Peyer's patch (tissue), 4 donors: ENCODE data around the gene ENPP6. TPM values are rescaled to one million over a fixed set of nuclear protein-coding genes. Genes with fewer than 3 reads are reported as not detected.
A peak's percentile ranks its signal among the peaks of the same experiment; 100 is the strongest.

Source experiments
- DNase-seq, 3 donors: peaks; one replicate each; pipeline ENCODE4 v3.0.0-alpha.2; 2017 to 2019
- H3K27ac ChIP-seq, 4 donors: fragments of 200-600 bp; sonication (generic); one replicate each; pipeline ENCODE4 v1.5.1; 2016 to 2019
- H3K27me3 ChIP-seq, 2 donors: fragments of 200-600 bp; sonication (generic); one replicate each; pipeline ENCODE4 v1.5.1; 2019
- H3K36me3 ChIP-seq, 3 donors: fragments of 200-600 bp; sonication (generic); one replicate each; pipeline ENCODE4 v1.5.1; 2016 to 2019
- H3K4me1 ChIP-seq, 4 donors: fragments of 200-600 bp; sonication (generic); one replicate each; pipeline ENCODE4 v1.5.1; 2016 to 2019
- H3K4me3 ChIP-seq, 4 donors: fragments of 200-600 bp; sonication (generic); 1 replicate in 3 of 4; 2 replicates in 1 of 4; pipeline ENCODE4 v1.5.1; 2016 to 2019; ENCODE audit warnings: mild to moderate bottlenecking in 1 of 4
- H3K9me3 ChIP-seq, 4 donors: fragments of 200-600 bp; sonication (generic); one replicate each; pipeline ENCODE4 v1.5.1; 2016 to 2019; ENCODE audit warnings: mild to moderate bottlenecking in 1 of 4
- CTCF ChIP-seq, 6 experiments: fragments of 450-650 bp in 4 of 6; fragments of 200-600 bp in 2 of 6; sonication (generic) in 1 of 6; IDR thresholded peaks; one replicate each; pipeline ENCODE4 v1.5.1; 2017 to 2019; ENCODE audit warnings: antibody characterized with exemption in 6 of 6, mild to moderate bottlenecking in 3 of 6, moderate library complexity in 1 of 6
- POLR2A ChIP-seq, 2 donors: fragments of 450-650 bp; IDR thresholded peaks; one replicate each; pipeline ENCODE4 v1.5.1; 2017; ENCODE audit warnings: antibody characterized with exemption in 2 of 2, mild to moderate bottlenecking in 2 of 2, moderate library complexity in 2 of 2
- total RNA-seq, 4 donors: library from RNA; depleted of rRNA; stranded (reverse); fragments of >200 nt; gene quantifications; one replicate each; pipeline ENCODE4 v1.1.0, GENCODE V29; 2016

ENPP6 gene
- total RNA-seq, 4 donors from 2014 or later: 0.35 to 1.0 (median 0.40) TPM; not detected in 1

GRCh38 chr4:184104419-184105101, 113.1 kb downstream of the ENPP6 start:
- no peaks in the 10 kb centered on the region for H3K27me3 ChIP-seq
- H3K4me1 ChIP-seq: no peaks in the 10 kb centered on the region
- H3K9me3 ChIP-seq: no peaks in the 10 kb centered on the region
- TF ChIP-seq CTCF (IDR thresholded peaks at IDR 0.05): no peak
- TF ChIP-seq POLR2A (IDR thresholded peaks at IDR 0.05): no peak
- H3K4me3 ChIP-seq: no peak overlapping the region
- H3K36me3 ChIP-seq: no peaks in the 10 kb centered on the region
- peak overlapping the region in 1 of 4 donors; percentile 9 for H3K27ac ChIP-seq
- DNase-seq: no peak

- TF ChIP-seq POLR2A (IDR thresholded peaks at IDR 0.05) (no peak), CTCF (IDR thresholded peaks at IDR 0.05) (no peak)
- H3K9me3 ChIP-seq: no peaks in the 10 kb centered on the region
- no peaks in the 10 kb centered on the region for H3K4me1 ChIP-seq
- H3K27ac ChIP-seq: no peak overlapping the region
- no peaks in the 10 kb centered on the region for H3K27me3 ChIP-seq
- no peak for DNase-seq
- no peak overlapping the region for H3K4me3 ChIP-seq
- no peaks in the 10 kb centered on the region for H3K36me3 ChIP-seq
These were observed 114.0 kb downstream of the ENPP6 start for GRCh38 chr4:184103527-184104264.

- TF ChIP-seq CTCF (IDR thresholded peaks at IDR 0.05) (no peak), POLR2A (IDR thresholded peaks at IDR 0.05) (no peak)
- Histone ChIP-seq H3K4me3 (no peak overlapping the region), H3K27me3 (no peaks in the 10 kb centered on the region), H3K4me1 (no peaks in the 10 kb centered on the region), H3K36me3 (no peaks in the 10 kb centered on the region), H3K9me3 (no peaks in the 10 kb centered on the region), H3K27ac (no peak overlapping the region)
- DNase-seq: no peak
These were observed 114.7 kb downstream of the ENPP6 start for GRCh38 chr4:184102927-184103326.

- no peaks in the 10 kb centered on the region for H3K9me3 ChIP-seq
- H3K27ac ChIP-seq: no peak overlapping the region
- no peak for DNase-seq
- H3K4me1 ChIP-seq: no peaks in the 10 kb centered on the region
- no peaks in the 10 kb centered on the region for H3K27me3 ChIP-seq
- TF ChIP-seq POLR2A (IDR thresholded peaks at IDR 0.05) (no peak), CTCF (IDR thresholded peaks at IDR 0.05) (no peak)
- no peaks in the 10 kb centered on the region for H3K36me3 ChIP-seq
- no peak overlapping the region for H3K4me3 ChIP-seq
These were observed 115.2 kb downstream of the ENPP6 start for GRCh38 chr4:184102488-184102887.

GRCh38 chr4:184101711-184102110, 116.0 kb downstream of the ENPP6 start:
- Histone ChIP-seq H3K4me1 (no peaks in the 10 kb centered on the region), H3K9me3 (no peaks in the 10 kb centered on the region), H3K4me3 (no peak overlapping the region), H3K27ac (no peak overlapping the region), H3K36me3 (no peaks in the 10 kb centered on the region), H3K27me3 (no peaks in the 10 kb centered on the region)
- DNase-seq: no peak
- TF ChIP-seq POLR2A (IDR thresholded peaks at IDR 0.05) (no peak), CTCF (IDR thresholded peaks at IDR 0.05) (no peak)
